OCI-LY1 (cell line): ENCODE data around the gene PRAMEF8.
"Not testable (repeated sequence)": the region's sequence is repeated elsewhere in the genome, so short reads cannot be mapped to it uniquely, and the experiment has no call there.

Source experiments
- EZH2 ChIP-seq: fragments of 200-600 bp; sonication (generic), shearing (Covaris generic); IDR thresholded peaks from 2 replicates; pipeline ENCODE4 v1.8.0; 2017; ENCODE audit warnings: borderline replicate concordance, mixed run types, mild to moderate bottlenecking, antibody characterized with exemption, low read length, moderate library complexity, mixed read lengths
- TF ChIP-seq, protein P1 (sequence below): fragments of 200-600 bp; sonication (generic), shearing (Covaris generic); IDR thresholded peaks from 2 replicates; pipeline ENCODE4 v1.5.1; 2017; ENCODE audit warnings: mild to moderate bottlenecking, antibody characterized with exemption, low read length, moderate library complexity, mixed read lengths

DNA sequence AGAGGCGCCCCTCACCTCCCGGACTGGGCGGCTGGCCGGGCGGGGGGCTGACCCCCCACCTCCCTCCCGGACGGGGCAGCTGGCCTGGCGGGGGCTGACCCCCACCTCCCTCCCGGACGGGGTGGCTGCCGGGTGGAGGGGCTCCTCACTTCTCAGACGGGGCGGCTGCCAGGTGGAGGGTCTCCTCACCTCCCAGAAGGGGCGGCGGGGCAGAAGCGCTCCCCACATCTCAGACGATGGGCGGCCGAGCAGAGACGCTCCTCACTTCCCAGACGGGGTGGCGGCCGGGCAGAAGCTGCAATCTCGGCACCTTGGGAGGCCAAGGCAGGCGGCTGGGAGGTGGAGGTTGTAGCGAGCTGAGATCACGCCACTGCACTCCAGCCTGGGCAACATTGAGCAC, 13.8 kb upstream of the PRAMEF8 start:
- TF ChIP-seq, protein P1, sequence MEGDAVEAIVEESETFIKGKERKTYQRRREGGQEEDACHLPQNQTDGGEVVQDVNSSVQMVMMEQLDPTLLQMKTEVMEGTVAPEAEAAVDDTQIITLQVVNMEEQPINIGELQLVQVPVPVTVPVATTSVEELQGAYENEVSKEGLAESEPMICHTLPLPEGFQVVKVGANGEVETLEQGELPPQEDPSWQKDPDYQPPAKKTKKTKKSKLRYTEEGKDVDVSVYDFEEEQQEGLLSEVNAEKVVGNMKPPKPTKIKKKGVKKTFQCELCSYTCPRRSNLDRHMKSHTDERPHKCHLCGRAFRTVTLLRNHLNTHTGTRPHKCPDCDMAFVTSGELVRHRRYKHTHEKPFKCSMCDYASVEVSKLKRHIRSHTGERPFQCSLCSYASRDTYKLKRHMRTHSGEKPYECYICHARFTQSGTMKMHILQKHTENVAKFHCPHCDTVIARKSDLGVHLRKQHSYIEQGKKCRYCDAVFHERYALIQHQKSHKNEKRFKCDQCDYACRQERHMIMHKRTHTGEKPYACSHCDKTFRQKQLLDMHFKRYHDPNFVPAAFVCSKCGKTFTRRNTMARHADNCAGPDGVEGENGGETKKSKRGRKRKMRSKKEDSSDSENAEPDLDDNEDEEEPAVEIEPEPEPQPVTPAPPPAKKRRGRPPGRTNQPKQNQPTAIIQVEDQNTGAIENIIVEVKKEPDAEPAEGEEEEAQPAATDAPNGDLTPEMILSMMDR = not testable (repeated sequence)
- TF ChIP-seq EZH2 = not testable (repeated sequence)
